GM12874 (cell line): Measurements from ENCODE around the gene DLK2.

ENCODE experiments used
- CTCF ChIP-seq: IDR thresholded peaks from 2 replicates; pipeline ENCODE4 v1.5.1; 2011; ENCODE audit warnings: low read depth, mild to moderate bottlenecking, control low read depth, low read length, moderate library complexity; ENCODE audit not compliant: insufficient read depth

The DLK2 gene

GRCh38 chr6:43468240-43468639, 12.9 kb upstream of the DLK2 start:
- no peak for TF ChIP-seq CTCF

GRCh38 chr6:43467752-43468151, 12.4 kb upstream of the DLK2 start:
- TF ChIP-seq CTCF, result no peak

- no peak for TF ChIP-seq CTCF
These were observed 10.6 kb upstream of the DLK2 start for GRCh38 chr6:43465948-43466347.

GRCh38 chr6:43464337-43464736, 9.0 kb upstream of the DLK2 start:
- no peak for TF ChIP-seq CTCF

GRCh38 chr6:43461936-43462335, 6.6 kb upstream of the DLK2 start:
- no peak for TF ChIP-seq CTCF

- no peak for TF ChIP-seq CTCF
These were observed 4.7 kb upstream of the DLK2 start for GRCh38 chr6:43460032-43460431.

GRCh38 chr6:43459535-43459934, 4.2 kb upstream of the DLK2 start:
- TF ChIP-seq CTCF, result no peak

GRCh38 chr6:43457643-43458042, 2.3 kb upstream of the DLK2 start:
- TF ChIP-seq CTCF, result no peak
